ENCODE measurements around the gene CPNE8.

Gene CPNE8

GRCh38 chr12:38905480-38906351, at the start of gene CPNE8:
Gene CPNE8 (minus strand): TSS chr12:38905591. CDS start chr12:38905534, 57 bp downstream.
- DNase-seq (ENCODE audit: low spot score), result peak; percentile 47

- no peak for DNase-seq (ENCODE audit: low spot score)
These were observed 49.0 kb upstream of the CPNE8 start for GRCh38 chr12:38954238-38954873.

- no peak for DNase-seq (ENCODE audit: low spot score)
These were observed 44.0 kb upstream of the CPNE8 start for GRCh38 chr12:38949363-38949762.

DNA sequence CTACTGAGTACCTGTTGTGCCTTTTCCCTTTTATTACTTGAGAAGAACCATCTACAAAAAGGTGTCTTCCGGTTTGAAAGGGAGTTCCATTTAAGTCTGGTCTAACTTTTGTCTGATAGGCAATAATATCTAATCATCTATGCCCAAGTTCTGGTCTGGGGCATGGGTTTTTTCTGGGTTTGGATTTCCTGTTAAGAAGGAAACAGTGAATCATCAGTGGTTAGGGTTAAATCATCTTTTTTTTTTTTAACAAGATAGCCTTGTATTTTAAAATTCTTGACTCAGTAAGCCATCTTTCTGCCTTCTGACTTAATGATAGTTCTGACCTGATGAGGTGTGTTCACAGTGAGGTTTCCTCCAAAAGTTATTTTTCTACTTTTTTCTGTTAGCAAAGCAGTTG, 29.3 kb upstream of the CPNE8 start:
- no peak for DNase-seq (ENCODE audit: low spot score)

- DNase-seq (ENCODE audit: low spot score), result no peak
These were observed 28.7 kb upstream of the CPNE8 start for GRCh38 chr12:38934078-38934584.

- no peak for DNase-seq (ENCODE audit: low spot score)
These were observed 26.9 kb upstream of the CPNE8 start for GRCh38 chr12:38932320-38932719.

DNA sequence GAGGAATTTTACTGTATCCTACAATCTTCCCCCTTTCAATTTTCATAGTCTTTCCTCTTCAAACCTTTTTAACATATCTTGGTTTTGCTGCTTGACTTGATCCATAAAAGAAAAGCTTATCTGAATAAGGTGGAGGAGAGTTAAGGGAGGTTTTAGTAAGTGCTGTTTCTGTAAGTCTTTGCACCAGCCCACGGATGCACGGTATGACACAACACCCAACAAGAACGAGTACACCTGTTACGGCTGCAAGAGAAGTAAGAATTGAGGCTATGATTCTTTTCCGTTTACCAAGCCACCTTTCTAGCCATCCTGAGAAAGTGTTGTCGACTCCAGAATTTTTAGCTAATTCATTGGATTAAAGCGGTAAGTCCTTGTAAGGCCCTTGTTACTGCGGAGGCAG, 26.1 kb upstream of the CPNE8 start:
- DNase-seq (ENCODE audit: low spot score), result no peak

- DNase-seq (ENCODE audit: low spot score), result no peak
These were observed 25.6 kb upstream of the CPNE8 start for GRCh38 chr12:38930990-38931389.

DNA sequence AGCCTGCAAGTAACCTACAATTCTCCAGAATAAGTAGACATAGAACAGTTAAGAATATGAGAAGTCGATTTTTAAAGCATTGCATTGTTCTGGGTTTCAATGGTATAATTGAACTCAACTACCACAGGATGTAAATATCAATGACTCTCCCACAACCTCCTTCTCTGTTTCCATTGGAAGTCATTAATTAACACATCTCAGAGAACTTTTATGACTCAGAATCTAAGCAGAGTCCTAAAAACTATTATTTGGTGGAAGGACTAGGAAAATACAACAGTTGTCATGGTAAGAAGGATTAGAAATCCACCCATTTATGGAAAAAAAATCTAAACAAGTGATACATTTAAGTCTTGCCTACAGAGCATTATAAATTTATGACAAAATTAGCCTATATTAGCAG, 21.1 kb upstream of the CPNE8 start:
- DNase-seq (ENCODE audit: low spot score), result no peak

- peak; percentile 55 for DNase-seq (ENCODE audit: low spot score)
These were observed 15.8 kb upstream of the CPNE8 start for GRCh38 chr12:38921025-38921677.

GRCh38 chr12:38919191-38919590, 13.8 kb upstream of the CPNE8 start:
- no peak for DNase-seq (ENCODE audit: low spot score)

- no peak for DNase-seq (ENCODE audit: low spot score)
These were observed 10.2 kb upstream of the CPNE8 start for GRCh38 chr12:38915429-38916182.

- no peak for DNase-seq (ENCODE audit: low spot score)
These were observed 6.7 kb upstream of the CPNE8 start for GRCh38 chr12:38912116-38912515.

GRCh38 chr12:38911611-38912010, 6.2 kb upstream of the CPNE8 start:
- DNase-seq (ENCODE audit: low spot score), result peak; percentile 14

GRCh38 chr12:38907201-38907923, 2.0 kb upstream of the CPNE8 start:
- no peak for DNase-seq (ENCODE audit: low spot score)

DNA sequence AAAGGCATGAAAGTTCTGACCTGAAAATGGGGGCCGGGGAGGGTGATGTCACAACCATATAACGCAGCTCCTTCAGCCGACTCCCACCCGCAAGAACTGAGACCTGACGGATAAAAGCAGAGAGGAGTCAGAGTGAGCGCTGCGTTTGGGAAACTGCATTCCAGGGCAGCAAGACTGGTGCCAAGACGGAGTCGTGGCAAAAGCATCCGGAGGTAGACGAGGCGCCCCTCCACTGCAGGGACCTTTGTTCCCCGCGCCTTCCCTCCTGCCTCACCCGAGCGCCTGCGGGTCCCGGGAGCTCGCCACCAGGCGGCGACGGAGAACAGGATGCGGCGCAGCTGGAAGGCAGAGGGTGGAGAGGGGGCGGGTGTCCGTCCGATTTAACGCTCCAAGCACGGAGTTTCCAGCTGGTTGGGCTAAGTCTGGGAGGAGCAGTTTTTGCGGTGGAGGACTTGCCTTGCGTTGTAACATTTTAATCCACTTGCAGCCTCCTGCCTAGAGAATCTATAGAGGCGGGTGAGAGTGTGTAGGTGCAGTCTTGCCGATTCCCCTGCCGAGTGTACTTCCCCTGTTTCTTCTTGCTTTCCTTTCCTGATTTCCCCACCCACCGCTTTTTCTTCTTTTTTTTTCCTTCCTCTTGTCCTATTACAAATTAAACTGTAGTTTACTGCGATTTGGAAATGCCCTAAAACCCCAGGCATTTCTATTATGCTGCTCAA, 1.2 kb upstream of the CPNE8 start:
- peak; percentile 89 for DNase-seq (ENCODE audit: low spot score)

DNA sequence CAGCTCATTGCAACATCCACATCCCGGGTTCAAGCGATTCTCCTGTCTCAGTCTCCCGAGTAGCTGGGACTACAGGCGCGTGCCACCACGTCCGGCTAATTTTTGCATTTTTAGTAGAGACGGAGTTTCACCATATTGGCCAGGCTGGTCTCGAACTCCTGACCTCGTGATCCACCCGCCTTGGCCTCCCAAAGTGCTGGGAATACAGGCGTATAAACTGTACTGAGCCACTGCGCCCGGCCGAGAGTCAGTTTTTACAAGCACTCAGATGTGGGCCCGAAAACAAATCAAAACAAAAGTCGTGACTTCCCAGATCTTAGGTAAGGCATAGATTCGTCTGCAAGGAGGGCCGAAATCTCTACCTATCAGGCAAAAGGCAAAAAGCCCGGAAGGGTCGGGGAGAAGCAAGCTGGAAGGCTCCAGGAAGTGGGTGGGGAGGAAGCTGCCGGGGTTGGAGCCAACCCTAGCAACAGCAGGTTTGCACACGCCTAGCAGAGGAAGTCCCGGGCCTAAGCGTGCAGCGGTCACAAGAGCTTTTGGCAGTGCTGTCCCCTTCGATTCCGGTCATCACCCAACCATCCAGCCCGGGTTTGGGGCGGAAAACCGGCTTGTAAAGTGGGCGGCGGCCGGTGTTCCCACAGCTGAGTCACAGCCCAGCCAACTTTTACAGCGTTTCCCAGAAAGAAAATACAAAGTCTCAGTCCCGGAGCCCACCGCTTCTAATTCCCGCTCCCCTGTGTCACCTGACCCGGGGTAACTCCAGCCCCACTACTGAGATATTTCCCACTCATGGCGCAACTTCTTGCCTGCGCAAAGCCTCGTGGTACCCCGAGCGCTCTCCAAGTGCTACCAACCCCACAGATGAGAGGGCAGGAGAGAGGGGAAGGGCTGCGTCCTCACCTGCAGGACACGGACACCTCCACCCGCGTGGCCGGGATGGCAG, 583 bp downstream of the CPNE8 start:
- peak; percentile 47 for DNase-seq (ENCODE audit: low spot score)

GRCh38 chr12:38903596-38903995, 1.8 kb downstream of the CPNE8 start:
- DNase-seq (ENCODE audit: low spot score), result no peak

GRCh38 chr12:38898001-38898684, 7.2 kb downstream of the CPNE8 start:
- peak; percentile 15 for DNase-seq (ENCODE audit: low spot score)

All from iPS-NIHi11 (cell line).